Nephron progenitor cell (in vitro differentiated cells): ENCODE data around the gene KIAA1328.

Experiments used
- DNase-seq: peaks from one replicate; pipeline ENCODE4 v3.0.0; 2021
- H3K27ac Mint-ChIP-seq: 2 replicates; pipeline ENCODE4 v1.8.0; 2021; ENCODE audit warnings: mild to moderate bottlenecking, moderate library complexity, mixed read lengths
- H3K27me3 Mint-ChIP-seq: 2 replicates; pipeline ENCODE4 v1.8.0; 2021; ENCODE audit warnings: mild to moderate bottlenecking, low read depth, mixed read lengths; ENCODE audit not compliant: poor library complexity
- H3K36me3 Mint-ChIP-seq: 2 replicates; pipeline ENCODE4 v1.8.0; 2021; ENCODE audit warnings: low read depth, mixed read lengths
- H3K4me1 Mint-ChIP-seq: 2 replicates; pipeline ENCODE4 v1.8.0; 2021; ENCODE audit warnings: mixed read lengths
- H3K4me3 Mint-ChIP-seq: 2 replicates; pipeline ENCODE4 v1.8.0; 2021; ENCODE audit warnings: mild to moderate bottlenecking, moderate library complexity, mixed read lengths
- H3K9me3 Mint-ChIP-seq: 2 replicates; pipeline ENCODE4 v1.8.0; 2021; ENCODE audit warnings: mild to moderate bottlenecking, moderate library complexity, mixed read lengths
- CTCF ChIP-seq: fragments of 200-600 bp; sonication (generic); IDR thresholded peaks from 2 replicates; pipeline ENCODE4 v1.5.0; 2021; ENCODE audit warnings: antibody characterized with exemption

KIAA1328 gene

GRCh38 chr18:37042381-37042780, 213.5 kb downstream of the KIAA1328 start:
- Mint-ChIP-seq H3K4me3 (no peak overlapping the region), H3K9me3 (peaks cover 30% of the 10 kb centered on the region), H3K27me3 (no peaks in the 10 kb centered on the region), H3K36me3 (peaks cover 30% of the 10 kb centered on the region), H3K4me1 (no peaks in the 10 kb centered on the region), H3K27ac (no peak overlapping the region)
- DNase-seq, result no peak
- no peak for TF ChIP-seq CTCF

- no peak for DNase-seq
- Mint-ChIP-seq H3K27ac (no peak overlapping the region), H3K36me3 (peaks cover 20% of the 10 kb centered on the region), H3K4me3 (no peak overlapping the region), H3K9me3 (peaks cover 21% of the 10 kb centered on the region), H3K4me1 (no peaks in the 10 kb centered on the region), H3K27me3 (no peaks in the 10 kb centered on the region)
- TF ChIP-seq CTCF, result no peak
These were observed 226.3 kb downstream of the KIAA1328 start for GRCh38 chr18:37055137-37055802.

GRCh38 chr18:37064187-37064586, 235.3 kb downstream of the KIAA1328 start:
- Mint-ChIP-seq H3K27ac (no peak overlapping the region), H3K4me1 (no peaks in the 10 kb centered on the region), H3K4me3 (no peak overlapping the region), H3K9me3 (peaks cover 7% of the 10 kb centered on the region), H3K27me3 (no peaks in the 10 kb centered on the region), H3K36me3 (peaks cover 23% of the 10 kb centered on the region)
- DNase-seq, result no peak
- TF ChIP-seq CTCF, result no peak

GRCh38 chr18:37065254-37065653, 236.3 kb downstream of the KIAA1328 start:
- no peak for TF ChIP-seq CTCF
- Mint-ChIP-seq H3K4me1 (no peaks in the 10 kb centered on the region), H3K27me3 (no peaks in the 10 kb centered on the region), H3K9me3 (no peaks in the 10 kb centered on the region), H3K27ac (no peak overlapping the region), H3K4me3 (no peak overlapping the region), H3K36me3 (peaks cover 27% of the 10 kb centered on the region)
- DNase-seq, result no peak

- no peak for TF ChIP-seq CTCF
- no peak for DNase-seq
- H3K27ac Mint-ChIP-seq, result peak overlapping the region; percentile 22
These were observed 256.0 kb downstream of the KIAA1328 start for GRCh38 chr18:37084912-37085311.

GRCh38 chr18:37085362-37085761, 256.4 kb downstream of the KIAA1328 start:
- no peak for DNase-seq
- no peak for TF ChIP-seq CTCF
- Mint-ChIP-seq H3K36me3 (no peaks in the 10 kb centered on the region), H3K9me3 (no peaks in the 10 kb centered on the region), H3K4me3 (no peak overlapping the region), H3K4me1 (no peaks in the 10 kb centered on the region), H3K27me3 (no peaks in the 10 kb centered on the region), H3K27ac (peak overlapping the region; percentile 22)

More at GRCh38 chr18:37084912-37085311, 256.0 kb downstream of the KIAA1328 start:
- Mint-ChIP-seq H3K4me3 (no peak overlapping the region), H3K36me3 (no peaks in the 10 kb centered on the region), H3K9me3 (no peaks in the 10 kb centered on the region), H3K27me3 (no peaks in the 10 kb centered on the region), H3K4me1 (no peaks in the 10 kb centered on the region)
